ENCODE measurements around the gene RCCD1.

DNA sequence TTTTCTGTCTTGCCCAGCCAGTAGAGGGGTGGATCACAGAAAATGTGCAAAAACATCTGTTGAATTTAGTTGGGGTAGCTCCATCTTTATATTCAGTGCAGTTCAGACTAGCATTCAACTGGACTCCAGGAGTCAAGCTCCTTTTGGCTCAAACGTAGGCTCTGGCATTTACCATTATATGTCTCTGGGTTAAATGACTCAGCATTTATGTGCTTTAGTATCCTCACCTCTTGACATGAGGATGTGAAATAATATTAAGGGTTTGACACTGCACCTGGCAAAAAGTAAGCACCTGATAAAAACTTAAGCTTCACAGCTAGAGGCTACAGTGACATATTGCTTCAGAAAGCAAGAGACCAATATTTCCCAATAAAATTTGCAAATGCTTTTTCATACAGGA, 24.9 kb downstream of the RCCD1 start:
- no peak for TF ChIP-seq EZH2 (IDR thresholded peaks at IDR 0.05; ENCODE audit: borderline replicate concordance, low read depth, low read length, poor library complexity, severe bottlenecking)
- no peak for TF ChIP-seq CTCF (conservative IDR thresholded peaks at IDR 0.05; ENCODE audit: low read depth, low read length)

All from A673 (cell line).